Measurements from ENCODE around the gene SRC.

GRCh38 chr20:37349517-37350491 lies 3.9 kb downstream of the SRC start:
- TF ChIP-seq CTCF (IDR thresholded peaks at IDR 0.05) (no peak), POLR2A (IDR thresholded peaks at IDR 0.05) (no peak)

Data from body of pancreas (tissue), 4 donors.